IPS-18c (cell line): Measurements from ENCODE around the gene SEC62.

Experiments used
- H3K4me3 ChIP-seq: 2 replicates; pipeline ENCODE4 v1.7.0; 2013; ENCODE audit warnings: low read depth, mild to moderate bottlenecking, low read length, moderate library complexity; ENCODE audit not compliant: insufficient read depth
- H3K9me3 ChIP-seq: one replicate; pipeline ENCODE4 v1.6.1; 2013; ENCODE audit warnings: mild to moderate bottlenecking, low read length, moderate library complexity; ENCODE audit not compliant: control insufficient read depth, insufficient read depth

The SEC62 gene

GRCh38 chr3:169966428-169966950 lies at the start of gene SEC62:
TSS of gene SEC62 (plus strand) at chr3:169966807. CDS start at chr3:169966823, 16 bp downstream.
- H3K9me3 ChIP-seq = no peaks in the 10 kb centered on the region
- H3K4me3 ChIP-seq = peak within 1 kb of the TSS; percentile 86

GRCh38 chr3:169923189-169923588 lies 43.4 kb upstream of the SEC62 start:
- Histone ChIP-seq H3K9me3 (no peaks in the 10 kb centered on the region), H3K4me3 (no peak overlapping the region)

DNA sequence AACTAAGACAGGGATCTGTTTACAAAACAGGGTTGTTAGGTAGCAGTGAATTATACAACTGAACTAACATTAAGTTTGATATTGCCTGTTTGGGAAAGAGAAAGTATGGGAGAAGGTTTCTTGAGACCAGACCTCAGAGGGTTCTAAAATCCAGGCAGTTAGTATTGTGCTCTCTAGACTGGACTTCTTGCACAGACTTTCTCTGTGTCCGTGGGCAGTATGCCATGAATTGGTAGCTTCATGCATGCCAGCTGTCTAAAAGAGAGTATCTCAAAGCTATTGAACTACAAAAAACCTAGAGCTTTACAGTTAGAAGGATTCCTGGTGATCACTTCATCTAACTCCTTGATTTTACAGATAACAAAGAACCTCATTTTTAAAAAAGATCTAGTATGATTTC lies 42.8 kb upstream of the SEC62 start:
- no peak overlapping the region for H3K4me3 ChIP-seq

GRCh38 chr3:169929830-169930519 lies 36.6 kb upstream of the SEC62 start:
- Histone ChIP-seq H3K4me3 (no peak overlapping the region), H3K9me3 (no peaks in the 10 kb centered on the region)

More for the DNA sequence above, 42.8 kb upstream of the SEC62 start:
- H3K9me3 ChIP-seq = no peaks in the 10 kb centered on the region

GRCh38 chr3:169930843-169931242 lies 35.8 kb upstream of the SEC62 start:
- H3K4me3 ChIP-seq = no peak overlapping the region
- no peaks in the 10 kb centered on the region for H3K9me3 ChIP-seq

GRCh38 chr3:169931747-169932520 lies 34.7 kb upstream of the SEC62 start:
- Histone ChIP-seq H3K9me3 (no peaks in the 10 kb centered on the region), H3K4me3 (no peak overlapping the region)

- Histone ChIP-seq H3K9me3 (no peaks in the 10 kb centered on the region), H3K4me3 (no peak overlapping the region)
Measured at GRCh38 chr3:169939320-169939719, 27.3 kb upstream of the SEC62 start.

- H3K9me3 ChIP-seq = no peaks in the 10 kb centered on the region
- no peak overlapping the region for H3K4me3 ChIP-seq
Measured at GRCh38 chr3:169939751-169940150, 26.9 kb upstream of the SEC62 start.

- Histone ChIP-seq H3K4me3 (no peak overlapping the region), H3K9me3 (no peaks in the 10 kb centered on the region)
Measured at GRCh38 chr3:169940470-169941181, 26.0 kb upstream of the SEC62 start.

GRCh38 chr3:169945313-169945712 lies 21.3 kb upstream of the SEC62 start:
- Histone ChIP-seq H3K9me3 (no peaks in the 10 kb centered on the region), H3K4me3 (no peak overlapping the region)

- Histone ChIP-seq H3K4me3 (no peak overlapping the region), H3K9me3 (no peaks in the 10 kb centered on the region)
Measured at GRCh38 chr3:169946336-169946735, 20.3 kb upstream of the SEC62 start.

DNA sequence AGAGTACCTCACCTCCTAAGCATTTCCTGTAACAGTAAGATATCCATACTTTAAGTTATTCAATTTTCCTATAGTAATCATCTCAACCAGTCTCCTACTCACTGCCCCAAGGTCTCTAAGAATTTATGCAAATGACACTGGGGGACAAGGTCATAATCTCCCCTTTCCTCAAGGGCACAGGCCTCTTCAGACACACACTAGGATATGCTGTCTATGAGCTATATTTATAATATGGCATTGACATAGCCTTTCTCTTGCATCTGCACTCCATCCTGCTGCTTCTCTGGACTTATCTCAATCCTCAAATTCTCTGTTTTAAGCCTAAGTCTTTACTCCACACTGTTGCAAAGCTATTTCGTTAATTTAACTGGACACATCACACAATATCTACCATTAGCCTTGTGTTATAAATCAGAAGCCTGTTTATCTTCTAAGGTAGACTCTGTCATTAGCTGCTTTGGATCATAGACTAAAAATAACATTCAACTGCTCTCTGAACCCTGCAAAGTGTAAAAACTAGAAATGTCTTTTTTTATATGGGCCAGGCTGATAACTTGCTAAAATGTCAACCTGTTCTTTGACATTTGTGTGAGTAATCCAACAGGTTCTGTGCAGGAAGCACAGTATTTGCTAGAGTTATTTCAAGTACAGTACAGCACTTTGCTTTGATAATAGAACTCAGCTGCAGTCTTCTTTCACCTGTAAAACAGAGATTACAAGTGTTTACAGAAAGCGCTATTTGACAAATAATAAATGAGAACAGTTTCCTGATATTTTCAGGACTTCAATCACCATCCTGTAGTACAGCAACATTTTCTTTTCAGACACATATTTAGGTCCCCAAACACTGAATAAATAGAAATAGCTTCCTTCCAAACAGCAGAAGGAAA lies 17.8 kb upstream of the SEC62 start:
- Histone ChIP-seq H3K9me3 (no peaks in the 10 kb centered on the region), H3K4me3 (no peak overlapping the region)

GRCh38 chr3:169952045-169952444 lies 14.6 kb upstream of the SEC62 start:
- no peaks in the 10 kb centered on the region for H3K9me3 ChIP-seq

GRCh38 chr3:169953462-169954141 lies 13.0 kb upstream of the SEC62 start:
- Histone ChIP-seq H3K9me3 (no peaks in the 10 kb centered on the region), H3K4me3 (no peak overlapping the region)

More at GRCh38 chr3:169952045-169952444, 14.6 kb upstream of the SEC62 start:
- no peak overlapping the region for H3K4me3 ChIP-seq

DNA sequence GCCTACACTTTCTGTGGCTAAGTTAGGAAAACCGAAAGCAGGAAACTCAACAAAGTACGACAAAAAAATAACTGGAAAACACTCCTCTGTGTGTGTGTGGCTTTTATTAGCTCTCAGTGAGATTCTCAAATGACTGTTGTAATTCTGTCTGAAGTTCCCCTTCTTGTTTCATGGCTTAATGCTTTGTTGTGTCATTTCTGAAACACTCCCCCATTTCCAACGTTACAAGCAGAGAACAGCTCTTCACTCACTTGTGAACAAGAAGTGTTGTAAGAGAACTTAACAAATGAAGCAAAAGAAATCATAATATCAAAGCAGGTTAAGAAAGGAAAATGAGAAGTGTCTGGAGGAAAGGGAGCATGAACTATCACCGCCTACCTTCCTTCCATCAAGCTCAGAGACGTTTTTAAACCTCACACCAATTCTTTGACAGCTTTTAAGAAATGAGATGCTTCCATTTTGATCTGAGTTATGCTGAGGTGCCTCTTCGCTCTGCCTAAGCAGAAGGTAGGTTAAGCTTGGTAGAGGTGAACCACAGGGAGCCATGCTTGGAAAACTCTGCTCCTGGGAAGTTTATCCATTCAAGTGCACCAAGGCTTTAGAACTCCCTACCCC lies 12.4 kb upstream of the SEC62 start:
- H3K9me3 ChIP-seq = no peaks in the 10 kb centered on the region
- no peak overlapping the region for H3K4me3 ChIP-seq

DNA sequence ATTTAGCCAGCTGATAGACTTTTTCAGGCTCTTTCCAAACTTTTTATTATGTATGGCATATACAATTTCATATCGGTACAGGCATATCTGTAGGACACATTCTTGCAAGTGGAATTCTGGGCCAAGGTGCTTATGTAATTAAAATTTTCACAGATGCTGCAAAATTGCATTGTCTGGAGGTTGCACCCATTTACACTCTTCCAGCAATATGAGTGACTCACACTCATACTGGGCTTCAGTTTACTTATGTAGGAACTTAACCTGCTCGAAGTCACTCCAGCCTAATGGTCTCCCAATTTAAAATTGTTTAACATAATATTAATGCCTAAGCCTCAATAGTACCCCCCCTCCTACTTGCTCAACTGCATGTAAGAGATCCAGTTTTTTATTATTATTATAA lies 11.2 kb upstream of the SEC62 start:
- no peak overlapping the region for H3K4me3 ChIP-seq
- no peaks in the 10 kb centered on the region for H3K9me3 ChIP-seq
